Measurements from ENCODE around the gene PGAP6. TPM values are rescaled to one million over a fixed set of nuclear protein-coding genes. Genes with fewer than 3 reads are reported as not detected.
"Not testable (repeated sequence)": the region's sequence is repeated elsewhere in the genome, so short reads cannot be mapped to it uniquely, and the experiment has no call there.

PGAP6 gene
- total RNA-seq, 4 donors from 2014 or later = 10.6 to 36.2 (median 12.8) TPM

DNA sequence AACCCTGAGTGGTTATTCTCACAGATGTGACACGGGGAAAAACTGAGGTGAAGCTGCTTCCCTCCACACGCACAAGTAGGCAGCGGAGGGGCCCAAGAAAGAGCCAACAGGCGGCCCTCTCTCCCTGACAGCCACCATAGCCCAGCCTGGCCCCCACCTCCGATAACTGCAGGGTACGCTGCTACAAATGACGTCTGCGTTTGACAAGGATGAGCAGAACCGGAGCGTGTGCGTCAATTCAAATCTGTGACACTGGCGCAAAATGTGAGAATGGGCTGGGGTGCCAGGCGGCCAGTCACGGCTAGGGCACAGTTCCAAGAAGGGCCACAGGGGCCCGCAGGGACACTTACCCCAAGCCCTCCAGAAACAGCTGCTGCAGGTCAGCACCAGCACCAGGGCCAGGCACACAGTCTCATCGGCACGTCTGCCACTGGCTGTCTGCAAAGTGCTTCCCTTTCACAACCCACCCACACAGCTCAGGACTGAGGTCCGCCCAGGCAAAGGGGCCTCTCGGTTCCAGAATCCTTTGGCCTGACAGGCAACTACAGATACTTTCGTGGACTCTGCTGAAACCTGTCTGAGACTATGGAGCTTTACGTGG, 43.7 kb downstream of the PGAP6 start:
- no peaks in the 10 kb centered on the region for H3K27me3 ChIP-seq
- no peaks in the 10 kb centered on the region for H3K36me3 ChIP-seq
- H3K9me3 ChIP-seq = no peaks in the 10 kb centered on the region
- intact Hi-C loops (cut with DNase I; ENCODE audit: low total_unique reads) = no loop called here
- H3K27ac ChIP-seq = no peak overlapping the region
- H3K4me3 ChIP-seq = no peak overlapping the region
- TF ChIP-seq POLR2A (IDR thresholded peaks at IDR 0.05) = no peak
- TF ChIP-seq, protein P1, sequence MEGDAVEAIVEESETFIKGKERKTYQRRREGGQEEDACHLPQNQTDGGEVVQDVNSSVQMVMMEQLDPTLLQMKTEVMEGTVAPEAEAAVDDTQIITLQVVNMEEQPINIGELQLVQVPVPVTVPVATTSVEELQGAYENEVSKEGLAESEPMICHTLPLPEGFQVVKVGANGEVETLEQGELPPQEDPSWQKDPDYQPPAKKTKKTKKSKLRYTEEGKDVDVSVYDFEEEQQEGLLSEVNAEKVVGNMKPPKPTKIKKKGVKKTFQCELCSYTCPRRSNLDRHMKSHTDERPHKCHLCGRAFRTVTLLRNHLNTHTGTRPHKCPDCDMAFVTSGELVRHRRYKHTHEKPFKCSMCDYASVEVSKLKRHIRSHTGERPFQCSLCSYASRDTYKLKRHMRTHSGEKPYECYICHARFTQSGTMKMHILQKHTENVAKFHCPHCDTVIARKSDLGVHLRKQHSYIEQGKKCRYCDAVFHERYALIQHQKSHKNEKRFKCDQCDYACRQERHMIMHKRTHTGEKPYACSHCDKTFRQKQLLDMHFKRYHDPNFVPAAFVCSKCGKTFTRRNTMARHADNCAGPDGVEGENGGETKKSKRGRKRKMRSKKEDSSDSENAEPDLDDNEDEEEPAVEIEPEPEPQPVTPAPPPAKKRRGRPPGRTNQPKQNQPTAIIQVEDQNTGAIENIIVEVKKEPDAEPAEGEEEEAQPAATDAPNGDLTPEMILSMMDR (IDR thresholded peaks at IDR 0.05) = no peak
- no peak for DNase-seq
- no peaks in the 10 kb centered on the region for H3K4me1 ChIP-seq

- no peaks in the 10 kb centered on the region for H3K4me1 ChIP-seq
- intact Hi-C loops (cut with DNase I; ENCODE audit: low total_unique reads) = no loop called here
- no peak for DNase-seq
Measured at GRCh38 chr16:337437-337836, 44.3 kb downstream of the PGAP6 start.

DNA sequence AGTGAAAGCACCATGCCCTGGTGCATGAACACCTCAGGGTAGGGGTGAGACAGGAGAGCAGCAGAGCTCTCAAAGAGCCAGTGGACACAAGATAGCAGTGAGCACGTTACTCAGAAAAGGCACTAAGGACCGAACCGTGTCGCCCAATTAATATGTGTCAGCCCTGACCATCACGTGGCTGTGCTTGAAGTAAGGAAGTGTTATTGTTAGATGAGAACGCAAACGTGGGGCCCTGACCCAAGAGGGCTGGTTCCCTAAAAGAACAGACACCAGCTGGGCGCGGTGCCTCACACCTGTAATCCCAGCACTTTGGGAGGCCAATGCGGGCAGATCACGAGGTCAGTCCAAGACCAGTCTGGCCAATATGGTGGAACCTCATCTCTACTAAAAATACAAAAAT, 45.5 kb downstream of the PGAP6 start:
- no peaks in the 10 kb centered on the region for H3K9me3 ChIP-seq
- no peak overlapping the region for H3K4me3 ChIP-seq
- no peak for DNase-seq
- no peak overlapping the region for H3K27ac ChIP-seq
- H3K36me3 ChIP-seq = no peaks in the 10 kb centered on the region
- H3K4me1 ChIP-seq = no peaks in the 10 kb centered on the region
- TF ChIP-seq POLR2A (IDR thresholded peaks at IDR 0.05) = no peak
- TF ChIP-seq, protein P1 (IDR thresholded peaks at IDR 0.05) = no peak
- H3K27me3 ChIP-seq = no peaks in the 10 kb centered on the region
- intact Hi-C loops (cut with DNase I; ENCODE audit: low total_unique reads) = no loop called here

More at GRCh38 chr16:337437-337836, 44.3 kb downstream of the PGAP6 start:
- no peaks in the 10 kb centered on the region for H3K9me3 ChIP-seq
- no peak overlapping the region for H3K4me3 ChIP-seq
- no peaks in the 10 kb centered on the region for H3K27me3 ChIP-seq
- H3K27ac ChIP-seq = no peak overlapping the region
- no peaks in the 10 kb centered on the region for H3K36me3 ChIP-seq
- no peak for TF ChIP-seq POLR2A (IDR thresholded peaks at IDR 0.05)
- TF ChIP-seq, protein P1 (IDR thresholded peaks at IDR 0.05) = no peak

DNA sequence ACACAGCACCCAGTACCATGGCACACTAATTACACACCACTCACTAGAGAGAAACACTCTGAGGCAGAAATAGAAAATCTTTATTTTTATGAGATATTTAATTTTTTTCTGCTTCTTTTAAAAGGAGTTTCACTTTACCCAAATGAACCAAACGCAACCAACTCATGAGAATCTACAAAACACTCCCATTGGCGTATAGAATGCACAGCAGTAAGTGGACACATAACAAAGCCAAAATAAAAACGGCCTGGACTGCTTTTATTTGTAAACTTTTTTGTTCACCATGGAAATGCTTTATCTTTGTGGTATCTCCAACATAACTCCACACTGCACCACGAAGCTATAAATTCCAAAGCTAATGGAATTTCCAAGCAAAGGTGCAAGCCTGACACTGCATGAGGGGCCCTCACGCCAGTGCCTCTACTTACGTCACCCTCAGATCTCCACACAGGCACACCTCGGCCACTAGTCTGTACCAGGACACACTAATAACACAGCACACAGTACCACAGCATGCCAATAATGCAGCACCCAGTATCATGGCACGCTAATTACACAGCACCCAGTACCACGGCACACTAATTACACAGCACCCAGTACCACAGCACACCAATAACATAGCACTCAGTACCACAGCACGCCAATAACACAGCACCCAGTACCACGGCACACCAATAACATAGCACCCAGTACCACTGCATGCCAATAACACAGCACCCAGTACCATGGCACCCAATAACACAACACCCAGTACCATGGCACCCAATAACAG, 46.7 kb downstream of the PGAP6 start:
- H3K4me3 ChIP-seq; intact Hi-C loops (cut with DNase I; ENCODE audit: low total_unique reads); H3K27ac ChIP-seq; H3K4me1 ChIP-seq; H3K27me3 ChIP-seq; H3K9me3 ChIP-seq; H3K36me3 ChIP-seq; DNase-seq: not testable (repeated sequence)

- DNase-seq; H3K4me1 ChIP-seq; H3K9me3 ChIP-seq; H3K36me3 ChIP-seq; intact Hi-C loops (cut with DNase I; ENCODE audit: low total_unique reads); H3K27ac ChIP-seq; H3K27me3 ChIP-seq; H3K4me3 ChIP-seq: not testable (repeated sequence)
Measured at GRCh38 chr16:334164-334832, 47.5 kb downstream of the PGAP6 start.
